BJ (cell line): ENCODE measurements around the gene PTPRM. TPM values are rescaled to one million over a fixed set of nuclear protein-coding genes. Genes with fewer than 3 reads are reported as not detected.

Experiments
- CTCF ChIA-PET: fragments of 350-600 bp; formaldehyde crosslinking; extraction: SDS; loops from one replicate; lab custom pipeline; 2021; ENCODE audit warnings: antibody characterized with exemption, inconsistent platforms; lab: Yijun Ruan, JAX
- POLR2A ChIA-PET: fragments of 300-600 bp; sonication (Branson Sonifier 250); formaldehyde crosslinking; extraction: SDS; loops from one replicate; lab custom pipeline; 2021; ENCODE audit warnings: antibody characterized with exemption; lab: Charles Lee
- DNase-seq: peaks from one replicate; pipeline ENCODE4 v3.0.0-alpha.2; 2011; ENCODE audit warnings: low read depth
- H3K27me3 ChIP-seq: 2 replicates; pipeline ENCODE4 v1.6.0; 2011; ENCODE audit warnings: low read length; ENCODE audit not compliant: control insufficient read depth, insufficient read depth
- H3K36me3 ChIP-seq: 2 replicates; pipeline ENCODE4 v1.5.1; 2011; ENCODE audit warnings: low read length; ENCODE audit not compliant: control insufficient read depth, insufficient read depth
- H3K4me3 ChIP-seq: 2 replicates; pipeline ENCODE4 v1.5.1; 2011; ENCODE audit warnings: low read depth, mild to moderate bottlenecking, control low read depth, low read length
- polyA plus RNA-seq: library from polyadenylated mRNA; depleted of rRNA; stranded (reverse); fragments of >200 nt; gene quantifications from 2 replicates; pipeline ENCODE4 v1.2.3, GENCODE V29; 2011
- TF ChIP-seq, protein P1 (sequence below): IDR thresholded peaks from 2 replicates; pipeline ENCODE4 v1.5.1; 2011; ENCODE audit warnings: low read depth, mild to moderate bottlenecking, control low read depth, inconsistent platforms, low read length, moderate library complexity; ENCODE audit not compliant: insufficient read depth

Gene PTPRM
- polyA plus RNA-seq, 1 experiment = 149 TPM

DNA sequence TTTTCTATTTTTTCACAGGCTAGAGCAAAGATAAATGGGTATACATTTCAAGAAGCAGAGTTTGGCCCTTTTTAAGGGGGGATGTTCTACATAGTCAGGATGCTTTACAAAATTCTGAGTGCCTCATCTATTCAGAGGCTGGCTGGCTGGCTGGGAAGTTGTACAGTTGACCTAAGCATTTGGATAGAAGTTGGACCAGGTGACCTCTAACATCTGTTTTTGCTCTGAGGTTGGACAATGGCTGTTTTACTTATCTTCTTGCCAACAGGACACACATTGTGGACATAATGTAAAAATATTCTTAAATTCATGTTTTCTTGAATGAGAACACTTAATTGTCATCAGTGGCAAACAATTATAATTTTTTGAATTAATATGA, 205.4 kb downstream of the PTPRM start:
- no peak overlapping the region for H3K4me3 ChIP-seq
- ChIA-PET POLR2A (no interaction called here), CTCF (interaction anchor here (1.0 kb wide), 1 partner anchor 12 kb away, joined by 5 read pairs; no protein-coding TSS in a partner anchor)
- no peak for DNase-seq
- H3K36me3 ChIP-seq = no peaks in the 10 kb centered on the region
- TF ChIP-seq, protein P1, sequence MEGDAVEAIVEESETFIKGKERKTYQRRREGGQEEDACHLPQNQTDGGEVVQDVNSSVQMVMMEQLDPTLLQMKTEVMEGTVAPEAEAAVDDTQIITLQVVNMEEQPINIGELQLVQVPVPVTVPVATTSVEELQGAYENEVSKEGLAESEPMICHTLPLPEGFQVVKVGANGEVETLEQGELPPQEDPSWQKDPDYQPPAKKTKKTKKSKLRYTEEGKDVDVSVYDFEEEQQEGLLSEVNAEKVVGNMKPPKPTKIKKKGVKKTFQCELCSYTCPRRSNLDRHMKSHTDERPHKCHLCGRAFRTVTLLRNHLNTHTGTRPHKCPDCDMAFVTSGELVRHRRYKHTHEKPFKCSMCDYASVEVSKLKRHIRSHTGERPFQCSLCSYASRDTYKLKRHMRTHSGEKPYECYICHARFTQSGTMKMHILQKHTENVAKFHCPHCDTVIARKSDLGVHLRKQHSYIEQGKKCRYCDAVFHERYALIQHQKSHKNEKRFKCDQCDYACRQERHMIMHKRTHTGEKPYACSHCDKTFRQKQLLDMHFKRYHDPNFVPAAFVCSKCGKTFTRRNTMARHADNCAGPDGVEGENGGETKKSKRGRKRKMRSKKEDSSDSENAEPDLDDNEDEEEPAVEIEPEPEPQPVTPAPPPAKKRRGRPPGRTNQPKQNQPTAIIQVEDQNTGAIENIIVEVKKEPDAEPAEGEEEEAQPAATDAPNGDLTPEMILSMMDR = no peak
- no peaks in the 10 kb centered on the region for H3K27me3 ChIP-seq

DNA sequence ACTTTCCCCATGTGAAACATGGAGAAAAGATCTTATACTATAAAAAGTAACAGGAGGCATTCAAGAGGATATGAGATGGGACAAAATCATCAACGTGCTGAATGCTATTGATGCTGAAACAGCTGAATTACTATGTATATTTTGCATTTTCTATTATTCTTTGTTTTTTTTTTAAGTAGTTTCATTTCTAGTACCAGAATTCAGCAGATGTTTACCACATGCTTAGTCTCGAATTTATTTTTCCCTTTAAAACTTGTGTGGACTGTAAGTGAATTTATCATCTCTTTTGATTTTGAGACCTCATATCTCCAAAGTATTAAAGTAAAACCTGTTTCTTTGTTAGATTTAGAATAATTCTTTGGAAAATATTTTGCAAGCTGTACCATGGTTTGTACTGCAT, 205.8 kb downstream of the PTPRM start:
- CTCF ChIA-PET = no interaction called here
- DNase-seq = no peak
- Histone ChIP-seq H3K4me3 (no peak overlapping the region), H3K36me3 (no peaks in the 10 kb centered on the region), H3K27me3 (no peaks in the 10 kb centered on the region)
- TF ChIP-seq, protein P1 = no peak
- POLR2A ChIA-PET = no interaction called here

DNA sequence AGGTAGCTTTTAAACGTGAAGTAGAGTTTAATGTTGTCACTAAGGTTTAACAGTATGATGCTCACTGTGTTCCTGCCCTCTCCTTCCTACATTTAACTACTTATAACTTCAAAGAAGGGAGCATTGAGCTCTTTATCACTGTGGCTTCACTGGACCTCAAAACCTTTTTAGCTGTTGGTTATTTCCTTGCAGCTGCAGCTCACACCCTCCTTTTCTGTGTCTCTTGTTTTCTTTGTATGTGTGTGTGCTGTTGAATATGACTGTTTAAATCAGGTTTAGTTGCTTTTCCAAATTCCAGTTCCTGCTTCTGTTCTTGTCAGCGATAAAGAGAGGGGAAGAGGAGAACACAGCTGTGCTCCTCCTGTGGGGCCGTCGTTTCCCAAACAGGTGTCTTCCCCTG, 208.0 kb downstream of the PTPRM start:
- Histone ChIP-seq H3K27me3 (no peaks in the 10 kb centered on the region), H3K36me3 (no peaks in the 10 kb centered on the region), H3K4me3 (no peak overlapping the region)
- CTCF ChIA-PET = interaction anchor here (1.0 to 1.1 kb wide), 2 partner anchors 15 to 20 kb away, joined by 3 read pairs; no protein-coding TSS in a partner anchor
- TF ChIP-seq, protein P1 = no peak
- no peak for DNase-seq
- POLR2A ChIA-PET = no interaction called here

DNA sequence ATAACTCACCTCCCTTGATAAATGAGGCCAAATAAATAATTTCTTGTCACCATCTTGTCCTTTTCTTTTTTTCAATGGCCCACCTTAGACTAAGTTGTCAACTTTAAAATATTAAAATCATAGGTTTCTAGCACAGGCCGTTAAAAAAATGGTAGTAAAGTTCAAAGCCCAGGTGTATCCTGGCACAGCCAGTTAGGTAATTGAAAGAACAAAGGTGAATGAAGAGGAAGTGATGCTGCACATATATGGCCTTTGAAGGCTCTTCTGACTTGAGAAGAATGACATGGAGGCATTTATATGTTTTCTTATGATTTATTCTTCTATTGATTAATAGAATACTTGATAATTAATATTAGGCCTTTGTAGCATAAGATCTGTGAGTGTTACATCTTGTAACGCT, 208.7 kb downstream of the PTPRM start:
- TF ChIP-seq, protein P1 = no peak
- ChIA-PET CTCF (no interaction called here), POLR2A (no interaction called here)
- Histone ChIP-seq H3K4me3 (no peak overlapping the region), H3K27me3 (no peaks in the 10 kb centered on the region), H3K36me3 (no peaks in the 10 kb centered on the region)
- no peak for DNase-seq

DNA sequence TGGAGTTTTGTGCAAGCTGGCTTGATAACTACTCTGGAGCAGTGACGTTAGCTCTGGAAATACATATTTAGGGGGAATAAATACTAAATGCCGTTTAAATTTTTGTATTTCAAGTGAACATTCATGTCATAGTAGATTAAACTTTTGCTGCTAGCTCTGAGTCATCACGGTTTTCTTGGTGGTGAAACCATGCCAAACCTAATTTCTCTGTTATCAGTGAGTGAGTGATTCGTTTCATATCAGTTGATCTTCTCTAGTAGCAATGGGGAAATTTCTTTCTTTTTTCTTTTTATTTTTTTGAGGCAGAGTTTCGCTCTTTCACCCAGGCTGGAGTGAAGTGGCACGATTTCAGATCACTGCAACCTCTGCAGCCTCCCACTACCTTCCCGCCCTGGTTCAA, 211.1 kb downstream of the PTPRM start:
- ChIA-PET CTCF (interaction anchor here (2.0 kb wide), 1 partner anchor 12 kb away, joined by 11 read pairs; no protein-coding TSS in a partner anchor), POLR2A (no interaction called here)
- Histone ChIP-seq H3K27me3 (no peaks in the 10 kb centered on the region), H3K36me3 (no peaks in the 10 kb centered on the region), H3K4me3 (no peak overlapping the region)
- TF ChIP-seq, protein P1 = no peak
- no peak for DNase-seq
